CD14-positive monocyte (primary cell): ENCODE measurements around the gene MCCC2. TPM values are rescaled to one million over a fixed set of nuclear protein-coding genes. Genes with fewer than 3 reads are reported as not detected.

ENCODE experiments used
- DNase-seq, 3 donors: peaks; one replicate each; pipeline ENCODE4 v3.0.0-alpha.2; 2011 to 2022
- H2AFZ ChIP-seq: 2 replicates; pipeline ENCODE4 v1.6.0; 2012; ENCODE audit warnings: mild to moderate bottlenecking, low read depth, low read length, inconsistent platforms; ENCODE audit not compliant: insufficient read depth, poor library complexity, severe bottlenecking
- H3K27ac ChIP-seq, 2 donors: 1 replicate in 1 of 2; 2 replicates in 1 of 2; pipeline ENCODE4 v1.5.1; 2012 to 2013; ENCODE audit warnings: low read length in 2 of 2, control low read depth in 1 of 2, inconsistent platforms in 1 of 2, low read depth in 1 of 2, mild to moderate bottlenecking in 1 of 2
- H3K27me3 ChIP-seq, 2 donors: one replicate each; pipeline versions ENCODE4 v1.6.0 to v1.6.1; 2011 to 2013; ENCODE audit warnings: low read length in 2 of 2; ENCODE audit not compliant: control insufficient read depth in 2 of 2, insufficient read depth in 2 of 2
- H3K36me3 ChIP-seq, 2 donors: replicated peaks in 1 of 2; 1 replicate in 1 of 2; 2 replicates in 1 of 2; pipeline versions ENCODE4 v1.5.1 to v1.6.1; 2012 to 2013; ENCODE audit warnings: low read length in 2 of 2, control low read depth in 1 of 2, inconsistent platforms in 1 of 2, mild to moderate bottlenecking in 1 of 2; ENCODE audit not compliant: insufficient read depth in 2 of 2, control insufficient read depth in 1 of 2
- H3K4me1 ChIP-seq, 2 donors: 1 replicate in 1 of 2; 2 replicates in 1 of 2; pipeline versions ENCODE4 v1.5.1 to v1.6.1; 2012 to 2013; ENCODE audit warnings: low read length in 2 of 2, control low read depth in 1 of 2, inconsistent platforms in 1 of 2, mild to moderate bottlenecking in 1 of 2, moderate library complexity in 1 of 2; ENCODE audit not compliant: insufficient read depth in 2 of 2, control insufficient read depth in 1 of 2
- H3K4me2 ChIP-seq: replicated peaks from 2 replicates; pipeline ENCODE3; 2012; ENCODE audit warnings: low read length, moderate library complexity, mild to moderate bottlenecking; ENCODE audit not compliant: poor library complexity, severe bottlenecking; ENCODE audit errors: extremely low read depth
- H3K4me3 ChIP-seq, 3 experiments: fragments of 200-600 bp in 1 of 3; sonication (generic) in 1 of 3; replicated peaks in 1 of 3; 1 replicate in 2 of 3; 2 replicates in 1 of 3; pipeline ENCODE4 v1.5.1; 2011 to 2013; ENCODE audit warnings: low read length in 3 of 3, mild to moderate bottlenecking in 3 of 3, control low read depth in 2 of 3, low read depth in 2 of 3, inconsistent platforms in 1 of 3, moderate library complexity in 1 of 3
- H3K79me2 ChIP-seq: 2 replicates; pipeline ENCODE4 v1.6.0; 2012; ENCODE audit warnings: mild to moderate bottlenecking, control low read depth, inconsistent platforms, low read length, moderate library complexity; ENCODE audit not compliant: insufficient read depth
- H3K9ac ChIP-seq: 2 replicates; pipeline ENCODE4 v1.6.0; 2017; ENCODE audit warnings: low read length, mild to moderate bottlenecking; ENCODE audit not compliant: insufficient read depth, poor library complexity, severe bottlenecking
- H3K9me3 ChIP-seq, 2 donors: replicated peaks in 1 of 2; 1 replicate in 1 of 2; 2 replicates in 1 of 2; pipeline versions ENCODE4 v1.5.1 to v1.6.1; 2012 to 2013; ENCODE audit warnings: low read length in 2 of 2, control low read depth in 1 of 2; ENCODE audit not compliant: control insufficient read depth in 1 of 2, insufficient read depth in 1 of 2
- H4K20me1 ChIP-seq: 2 replicates; pipeline ENCODE4 v1.6.0; 2012; ENCODE audit warnings: mild to moderate bottlenecking, low read length, control low read depth, moderate library complexity; ENCODE audit not compliant: insufficient read depth
- H3K27ac Mint-ChIP-seq, 7 donors: one replicate each; pipeline ENCODE4 v1.8.0; 2020; ENCODE audit warnings: mild to moderate bottlenecking in 7 of 7, mixed read lengths in 7 of 7, moderate library complexity in 6 of 7, inconsistent platforms in 2 of 7
- H3K27me3 Mint-ChIP-seq, 3 donors: one replicate each; pipeline ENCODE4 v1.8.0; 2021 to 2022; ENCODE audit warnings: low read depth in 3 of 3, mild to moderate bottlenecking in 3 of 3, mixed read lengths in 3 of 3, moderate library complexity in 3 of 3, inconsistent platforms in 1 of 3
- H3K36me3 Mint-ChIP-seq, 2 donors: one replicate each; pipeline ENCODE4 v1.8.0; 2020; ENCODE audit warnings: mixed read lengths in 2 of 2, inconsistent platforms in 1 of 2, mild to moderate bottlenecking in 1 of 2
- H3K4me1 Mint-ChIP-seq: one replicate; pipeline ENCODE4 v1.8.0; 2020; ENCODE audit warnings: mild to moderate bottlenecking, mixed read lengths
- H3K4me3 Mint-ChIP-seq, 2 donors: one replicate each; pipeline ENCODE4 v1.8.0; 2020; ENCODE audit warnings: mild to moderate bottlenecking in 2 of 2, mixed read lengths in 2 of 2, moderate library complexity in 1 of 2
- H3K9me3 Mint-ChIP-seq, 7 donors: one replicate each; pipeline ENCODE4 v1.8.0; 2020 to 2022; ENCODE audit warnings: mixed read lengths in 7 of 7, mild to moderate bottlenecking in 6 of 7, moderate library complexity in 6 of 7, inconsistent platforms in 2 of 7
- CTCF ChIP-seq: fragments of 200-600 bp; IDR thresholded peaks from one replicate; pipeline ENCODE4 v1.8.0; 2022; ENCODE audit warnings: antibody characterized with exemption, mild to moderate bottlenecking
- WGBS: methylation state at CpG from one replicate; pipeline ENCODE4 v1.1.5; 2013; ENCODE audit warnings: missing lambda C conversion rate; ENCODE audit not compliant: insufficient coverage; 5-methylcytosine and 5-hydroxymethylcytosine counted together
- intact Hi-C, 2 donors: fragments of 100-400 bp; cut with micrococcal nuclease; formaldehyde crosslinking; loops; one replicate each; pipeline versions ENCODE4 v1.15.0 to v1.15.1; 2023
- polyA plus RNA-seq, 3 donors: library from polyadenylated mRNA; depleted of rRNA in 1 of 3; unstranded in 2 of 3; stranded (reverse) in 1 of 3; fragments of 300-500 nt in 2 of 3; fragments of >200 nt in 1 of 3; fragmentation: Illumina TruSeq in 2 of 3; gene quantifications; 1 replicate in 2 of 3; 2 replicates in 1 of 3; pipeline ENCODE4 v1.2.3, GENCODE V29; 2012 to 2021

MCCC2 gene
- polyA plus RNA-seq, 3 donors: 15.4 to 21.9 (median 16.5) TPM

- Mint-ChIP-seq H3K27ac (peak overlapping the region in 1 of 7 donors; percentile 63), H3K4me1 (no peaks in the 10 kb centered on the region), H3K36me3 (peaks cover 42 to 49% of the 10 kb centered on the region in 2 donors), H3K9me3 (peaks cover 0 to 4% (median 0%) of the 10 kb centered on the region in 7 donors), H3K27me3 (peaks cover 0 to 4% (median 0%) of the 10 kb centered on the region in 3 donors), H3K4me3 (no peak overlapping the region)
- H3K27ac ChIP-seq: no peak overlapping the region
- no peaks in the 10 kb centered on the region for H3K9me3 ChIP-seq
- H4K20me1 ChIP-seq: no peaks in the 10 kb centered on the region
- 92% methylated on average over 8 of the region's 10 CpGs for WGBS
- no peaks in the 10 kb centered on the region for H3K27me3 ChIP-seq
- no peak overlapping the region for H3K4me2 ChIP-seq
- H2AFZ ChIP-seq: no peak overlapping the region
- intact Hi-C loops: no loop called here
- H3K4me3 ChIP-seq: no peak overlapping the region
- H3K36me3 ChIP-seq: peaks cover 9 to 43% of the 10 kb centered on the region in 2 donors
- TF ChIP-seq CTCF: no peak
- H3K4me1 ChIP-seq: no peaks in the 10 kb centered on the region
- no peaks in the 10 kb centered on the region for H3K79me2 ChIP-seq
- H3K9ac ChIP-seq: no peak overlapping the region
- DNase-seq: no peak
Measured at GRCh38 chr5:71623221-71623794, 36.2 kb downstream of the MCCC2 start.

GRCh38 chr5:71629950-71630349 is 42.8 kb downstream of the MCCC2 start:
- Histone ChIP-seq H3K4me3 (no peak overlapping the region), H3K9ac (no peak overlapping the region), H3K27ac (no peak overlapping the region), H3K27me3 (no peaks in the 10 kb centered on the region), H3K4me1 (no peaks in the 10 kb centered on the region), H2AFZ (no peak overlapping the region), H4K20me1 (no peaks in the 10 kb centered on the region), H3K4me2 (no peak overlapping the region), H3K79me2 (no peaks in the 10 kb centered on the region), H3K36me3 (peaks cover 10 to 37% of the 10 kb centered on the region in 2 donors), H3K9me3 (no peaks in the 10 kb centered on the region)
- H3K9me3 Mint-ChIP-seq: peaks cover 0 to 7% (median 0%) of the 10 kb centered on the region in 7 donors
- TF ChIP-seq CTCF: no peak
- H3K27me3 Mint-ChIP-seq: peaks cover 0 to 2% (median 1%) of the 10 kb centered on the region in 3 donors
- intact Hi-C loops: no loop called here
- no peak overlapping the region for H3K27ac Mint-ChIP-seq
- DNase-seq: no peak
- H3K4me3 Mint-ChIP-seq: no peak overlapping the region
- 100% methylated on average over 3 of the region's 6 CpGs for whole genome bisulfite sequencing
- peaks cover 34 to 40% of the 10 kb centered on the region in 2 donors for H3K36me3 Mint-ChIP-seq
- no peaks in the 10 kb centered on the region for H3K4me1 Mint-ChIP-seq
